Measurements from ENCODE around the gene PRKN.

PRKN gene

GRCh38 chr6:161919691-161920090, 807.9 kb downstream of the PRKN start:
- Mint-ChIP-seq H3K27ac (no peak overlapping the region), H3K9me3 (no peaks in the 10 kb centered on the region), H3K27me3 (no peaks in the 10 kb centered on the region)

DNA sequence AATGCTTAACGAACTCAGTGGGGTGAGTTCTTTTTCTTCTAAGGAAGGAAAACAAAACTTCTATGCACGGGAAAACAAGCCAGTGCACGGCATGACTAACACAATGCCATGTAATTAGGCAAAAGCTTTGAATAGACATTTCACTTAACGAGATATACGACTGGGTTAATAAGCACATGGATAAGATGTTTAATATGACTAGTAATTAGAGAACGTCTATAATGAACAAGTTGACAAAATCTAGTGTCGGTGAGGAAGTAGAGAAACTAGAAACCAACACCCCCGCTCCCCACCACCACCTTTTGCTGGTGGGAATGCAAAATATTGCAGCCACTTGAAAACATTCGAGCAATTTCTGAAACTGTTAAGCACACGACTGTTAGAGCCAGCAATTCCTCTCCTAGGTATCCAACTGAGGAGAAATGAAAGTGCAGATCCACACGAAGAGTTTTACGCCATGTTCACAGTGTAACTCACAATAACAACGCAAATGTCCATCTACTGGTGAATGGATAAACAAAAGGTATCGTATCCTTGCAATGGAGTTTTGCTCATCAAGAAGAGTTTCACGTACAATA, 808.8 kb downstream of the PRKN start:
- Mint-ChIP-seq H3K9me3 (no peaks in the 10 kb centered on the region), H3K36me3 (no peaks in the 10 kb centered on the region), H3K27me3 (no peaks in the 10 kb centered on the region), H3K27ac (no peak overlapping the region), H3K4me1 (no peaks in the 10 kb centered on the region), H3K4me3 (no peak overlapping the region)
- DNase-seq (ENCODE audit: low spot score in 2 of 2) (no peak), ATAC-seq (ENCODE audit: low read depth) (no peak)

More at GRCh38 chr6:161919691-161920090, 807.9 kb downstream of the PRKN start:
- ATAC-seq (ENCODE audit: low read depth) (no peak), DNase-seq (ENCODE audit: low spot score in 2 of 2) (no peak)
- no peaks in the 10 kb centered on the region for H3K4me1 Mint-ChIP-seq
- H3K36me3 Mint-ChIP-seq = no peaks in the 10 kb centered on the region
- H3K4me3 Mint-ChIP-seq = no peak overlapping the region

GRCh38 chr6:161918109-161918531, 809.4 kb downstream of the PRKN start:
- H3K9me3 Mint-ChIP-seq = no peaks in the 10 kb centered on the region
- no peak overlapping the region for H3K4me3 Mint-ChIP-seq
- no peak for DNase-seq (ENCODE audit: low spot score in 2 of 2)
- no peaks in the 10 kb centered on the region for H3K36me3 Mint-ChIP-seq
- H3K27ac Mint-ChIP-seq = no peak overlapping the region
- no peak for ATAC-seq (ENCODE audit: low read depth)
- H3K27me3 Mint-ChIP-seq = no peaks in the 10 kb centered on the region
- H3K4me1 Mint-ChIP-seq = no peaks in the 10 kb centered on the region

GRCh38 chr6:161917645-161918044, 809.9 kb downstream of the PRKN start:
- ATAC-seq (ENCODE audit: low read depth) = no peak
- no peaks in the 10 kb centered on the region for H3K9me3 Mint-ChIP-seq
- H3K27ac Mint-ChIP-seq = no peak overlapping the region
- no peaks in the 10 kb centered on the region for H3K27me3 Mint-ChIP-seq
- no peaks in the 10 kb centered on the region for H3K36me3 Mint-ChIP-seq
- H3K4me3 Mint-ChIP-seq = no peak overlapping the region
- H3K4me1 Mint-ChIP-seq = no peaks in the 10 kb centered on the region
- no peak for DNase-seq (ENCODE audit: low spot score in 2 of 2)

DNA sequence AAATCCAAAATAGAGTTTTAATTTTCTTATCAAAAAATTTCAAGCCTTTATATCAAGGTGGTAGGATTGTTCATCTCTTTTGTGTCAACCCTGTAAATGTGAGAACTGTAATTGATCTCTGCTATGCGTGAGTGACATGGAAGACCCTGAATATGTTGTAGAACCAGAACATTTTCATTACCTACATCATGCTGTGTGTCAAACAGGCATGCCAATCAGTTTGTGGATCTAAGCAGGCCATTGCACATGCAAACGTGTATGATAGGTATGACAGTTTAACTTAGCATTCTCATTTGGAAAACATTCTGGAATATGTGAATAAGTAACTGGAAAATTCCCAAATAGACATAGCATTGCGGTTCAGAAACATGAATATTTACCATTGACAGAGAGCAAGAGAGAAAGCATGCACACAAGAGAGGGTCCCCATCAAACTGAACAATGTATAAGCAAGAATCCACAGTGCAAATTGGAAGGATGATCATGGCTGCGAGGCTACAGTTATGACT, 812.1 kb downstream of the PRKN start:
- Mint-ChIP-seq H3K27me3 (no peaks in the 10 kb centered on the region), H3K27ac (no peak overlapping the region), H3K4me3 (no peak overlapping the region), H3K9me3 (no peaks in the 10 kb centered on the region), H3K4me1 (no peaks in the 10 kb centered on the region), H3K36me3 (no peaks in the 10 kb centered on the region)
- no peak for DNase-seq (ENCODE audit: low spot score in 2 of 2)
- no peak for ATAC-seq (ENCODE audit: low read depth)

- Mint-ChIP-seq H3K4me1 (peaks cover 2% of the 10 kb centered on the region), H3K27ac (no peak overlapping the region), H3K27me3 (no peaks in the 10 kb centered on the region), H3K9me3 (peaks cover 2% of the 10 kb centered on the region), H3K4me3 (no peak overlapping the region), H3K36me3 (peaks cover 2% of the 10 kb centered on the region)
- no peak for DNase-seq (ENCODE audit: low spot score in 2 of 2)
- no peak for ATAC-seq (ENCODE audit: low read depth)
Measured at GRCh38 chr6:161908872-161909271, 818.7 kb downstream of the PRKN start.

- no peak for DNase-seq (ENCODE audit: low spot score in 2 of 2)
- Mint-ChIP-seq H3K4me1 (peaks cover 2% of the 10 kb centered on the region), H3K4me3 (no peak overlapping the region), H3K9me3 (peaks cover 2% of the 10 kb centered on the region), H3K27ac (no peak overlapping the region), H3K36me3 (peaks cover 2% of the 10 kb centered on the region), H3K27me3 (no peaks in the 10 kb centered on the region)
- no peak for ATAC-seq (ENCODE audit: low read depth)
Measured at GRCh38 chr6:161906571-161906970, 821.0 kb downstream of the PRKN start.

- no peak for ATAC-seq (ENCODE audit: low read depth)
- no peak overlapping the region for H3K4me3 Mint-ChIP-seq
- H3K36me3 Mint-ChIP-seq = peaks cover 2% of the 10 kb centered on the region
- peaks cover 2% of the 10 kb centered on the region for H3K4me1 Mint-ChIP-seq
- DNase-seq (ENCODE audit: low spot score in 2 of 2) = no peak
- H3K27ac Mint-ChIP-seq = no peak overlapping the region
- no peaks in the 10 kb centered on the region for H3K27me3 Mint-ChIP-seq
- peaks cover 2% of the 10 kb centered on the region for H3K9me3 Mint-ChIP-seq
Measured at GRCh38 chr6:161903584-161904212, 823.9 kb downstream of the PRKN start.

DNA sequence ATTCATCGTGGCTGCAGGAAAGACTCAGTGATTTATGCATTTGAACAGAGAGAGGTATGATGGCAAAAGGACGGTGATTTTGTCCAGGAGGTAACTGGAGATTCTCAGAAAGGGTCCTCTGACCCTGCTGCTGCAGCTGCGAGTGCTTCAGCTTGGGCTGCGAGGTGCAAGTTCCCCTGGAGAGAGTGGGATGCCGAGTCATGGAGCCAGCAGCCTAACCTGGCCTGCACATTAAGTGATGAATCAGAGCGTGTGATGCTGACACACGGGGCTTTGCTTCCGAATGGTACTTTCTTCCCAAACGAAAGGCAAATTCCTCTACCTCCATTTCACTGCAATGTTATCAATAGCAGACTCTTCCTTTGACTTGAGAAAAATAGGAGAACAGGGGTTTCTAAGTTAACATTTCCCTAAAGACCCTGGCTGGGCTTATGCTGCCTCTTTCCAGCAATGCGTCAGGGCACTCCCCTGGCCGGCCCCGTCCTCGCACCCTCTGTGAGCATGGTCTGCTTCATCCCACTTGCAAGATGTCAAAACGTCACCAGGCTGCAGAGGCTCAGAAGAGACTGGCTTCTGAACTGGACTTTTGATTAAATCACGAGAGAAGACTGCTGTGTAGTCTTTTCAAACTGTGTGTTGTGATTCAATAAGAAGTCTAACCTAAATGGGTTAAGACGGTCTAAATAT, 825.7 kb downstream of the PRKN start:
- ATAC-seq (ENCODE audit: low read depth) (no peak), DNase-seq (ENCODE audit: low spot score in 2 of 2) (no peak)
- Mint-ChIP-seq H3K4me3 (no peak overlapping the region), H3K9me3 (no peaks in the 10 kb centered on the region), H3K4me1 (no peaks in the 10 kb centered on the region), H3K36me3 (no peaks in the 10 kb centered on the region), H3K27me3 (no peaks in the 10 kb centered on the region), H3K27ac (no peak overlapping the region)

DNA sequence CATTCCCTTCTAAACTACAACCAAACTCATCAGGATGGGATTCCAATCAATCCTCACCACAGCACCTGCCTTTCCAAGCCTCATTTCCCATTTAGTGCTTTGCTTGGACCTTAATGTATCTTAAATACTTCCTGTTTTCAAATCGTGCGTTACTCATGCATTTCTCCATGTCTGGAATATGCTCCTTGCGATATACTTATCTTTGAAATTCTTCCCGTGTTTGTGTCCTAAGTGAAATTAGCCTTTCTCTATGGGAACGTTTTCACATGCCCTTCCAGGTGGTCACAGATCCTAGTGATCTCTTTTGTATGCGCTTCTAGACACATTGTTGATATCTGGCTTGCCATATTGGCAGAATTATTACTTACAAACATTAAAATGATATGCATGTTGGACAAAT, 833.1 kb downstream of the PRKN start:
- H3K36me3 Mint-ChIP-seq = no peaks in the 10 kb centered on the region
- no peaks in the 10 kb centered on the region for H3K9me3 Mint-ChIP-seq
- H3K4me3 Mint-ChIP-seq = no peak overlapping the region
- no peaks in the 10 kb centered on the region for H3K27me3 Mint-ChIP-seq
- ATAC-seq (ENCODE audit: low read depth) (no peak), DNase-seq (ENCODE audit: low spot score in 2 of 2) (no peak)
- no peak overlapping the region for H3K27ac Mint-ChIP-seq
- H3K4me1 Mint-ChIP-seq = no peaks in the 10 kb centered on the region

DNA sequence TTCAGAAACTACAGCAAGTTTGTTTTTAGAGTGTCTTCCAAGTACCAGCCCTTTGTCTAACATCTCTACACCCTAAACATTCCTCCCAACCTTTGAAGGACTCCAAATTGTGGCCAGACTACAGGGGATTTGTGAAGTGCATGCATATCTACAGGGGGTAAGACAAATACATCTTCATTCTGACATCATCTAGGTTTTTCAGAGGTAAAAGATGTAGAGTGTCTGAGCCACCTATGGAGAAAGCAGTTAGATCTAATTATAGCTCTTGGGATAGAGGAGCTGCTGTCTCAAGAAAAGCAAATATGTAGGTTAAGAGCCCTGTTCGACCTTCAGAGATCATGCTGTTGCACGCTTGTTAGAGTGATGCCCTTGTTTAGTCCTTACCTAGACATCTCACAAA, 836.0 kb downstream of the PRKN start:
- H3K27me3 Mint-ChIP-seq = no peaks in the 10 kb centered on the region
- no peaks in the 10 kb centered on the region for H3K4me1 Mint-ChIP-seq
- no peaks in the 10 kb centered on the region for H3K36me3 Mint-ChIP-seq
- H3K4me3 Mint-ChIP-seq = no peak overlapping the region
- ATAC-seq (ENCODE audit: low read depth) (no peak), DNase-seq (ENCODE audit: low spot score in 2 of 2) (no peak)
- no peaks in the 10 kb centered on the region for H3K9me3 Mint-ChIP-seq
- no peak overlapping the region for H3K27ac Mint-ChIP-seq

DNA sequence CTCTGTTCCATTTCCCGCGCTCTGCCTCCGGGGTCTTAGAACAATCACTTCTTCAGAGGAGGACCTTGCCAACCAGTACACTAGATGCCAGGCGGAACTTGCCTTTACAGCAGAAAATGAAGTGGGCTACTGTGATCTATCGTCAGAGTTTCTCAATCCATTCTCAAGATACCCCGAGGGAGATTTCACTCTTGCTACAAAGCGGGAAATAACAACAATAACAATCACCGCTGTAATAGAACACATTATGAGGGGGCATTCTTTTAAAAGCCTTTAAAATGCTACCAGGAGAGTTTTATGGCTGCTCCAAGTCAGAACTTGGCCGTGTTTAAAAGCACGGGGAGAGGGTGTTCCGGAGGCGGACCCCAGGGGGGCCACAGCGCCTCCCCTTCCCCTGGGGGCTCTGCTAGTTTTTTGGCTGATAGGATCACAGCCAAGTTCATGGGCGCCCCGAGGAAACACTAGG, 836.7 kb downstream of the PRKN start:
- DNase-seq (ENCODE audit: low spot score in 2 of 2) (no peak), ATAC-seq (ENCODE audit: low read depth) (no peak)
- H3K36me3 Mint-ChIP-seq = no peaks in the 10 kb centered on the region
- no peak overlapping the region for H3K4me3 Mint-ChIP-seq
- H3K4me1 Mint-ChIP-seq = no peaks in the 10 kb centered on the region
- no peaks in the 10 kb centered on the region for H3K9me3 Mint-ChIP-seq
- H3K27me3 Mint-ChIP-seq = no peaks in the 10 kb centered on the region
- no peak overlapping the region for H3K27ac Mint-ChIP-seq

- ATAC-seq (ENCODE audit: low read depth) (no peak), DNase-seq (ENCODE audit: low spot score in 2 of 2) (no peak)
- no peaks in the 10 kb centered on the region for H3K9me3 Mint-ChIP-seq
- no peaks in the 10 kb centered on the region for H3K4me1 Mint-ChIP-seq
- no peaks in the 10 kb centered on the region for H3K36me3 Mint-ChIP-seq
- H3K4me3 Mint-ChIP-seq = no peak overlapping the region
- H3K27ac Mint-ChIP-seq = no peak overlapping the region
- no peaks in the 10 kb centered on the region for H3K27me3 Mint-ChIP-seq
Measured at GRCh38 chr6:161890133-161890831, 837.3 kb downstream of the PRKN start.

GRCh38 chr6:161889324-161889723, 838.2 kb downstream of the PRKN start:
- no peak for DNase-seq (ENCODE audit: low spot score in 2 of 2)
- Mint-ChIP-seq H3K27ac (no peak overlapping the region), H3K4me3 (no peak overlapping the region), H3K4me1 (no peaks in the 10 kb centered on the region), H3K27me3 (no peaks in the 10 kb centered on the region), H3K36me3 (no peaks in the 10 kb centered on the region), H3K9me3 (no peaks in the 10 kb centered on the region)
- ATAC-seq (ENCODE audit: low read depth) = no peak

All from memory B cell (primary cell).